22Rv1 (cell line): ENCODE data around the gene SLCO1A2.
"Not testable (repeated sequence)": the region's sequence is repeated elsewhere in the genome, so short reads cannot be mapped to it uniquely, and the experiment has no call there.

ENCODE experiments used
- H3K27ac ChIP-seq: fragments of 450-650 bp; 2 replicates; pipeline ENCODE4 v1.5.1; 2017
- ZFX ChIP-seq: fragments of 450-650 bp; IDR thresholded peaks from 2 replicates; pipeline ENCODE4 v1.6.1; 2017; ENCODE audit warnings: antibody characterized with exemption, borderline replicate concordance
- TF ChIP-seq, protein P1 (sequence below): fragments of 450-650 bp; IDR thresholded peaks from 2 replicates; pipeline ENCODE4 v1.5.1; 2017; ENCODE audit warnings: mild to moderate bottlenecking

SLCO1A2 gene, protein sequence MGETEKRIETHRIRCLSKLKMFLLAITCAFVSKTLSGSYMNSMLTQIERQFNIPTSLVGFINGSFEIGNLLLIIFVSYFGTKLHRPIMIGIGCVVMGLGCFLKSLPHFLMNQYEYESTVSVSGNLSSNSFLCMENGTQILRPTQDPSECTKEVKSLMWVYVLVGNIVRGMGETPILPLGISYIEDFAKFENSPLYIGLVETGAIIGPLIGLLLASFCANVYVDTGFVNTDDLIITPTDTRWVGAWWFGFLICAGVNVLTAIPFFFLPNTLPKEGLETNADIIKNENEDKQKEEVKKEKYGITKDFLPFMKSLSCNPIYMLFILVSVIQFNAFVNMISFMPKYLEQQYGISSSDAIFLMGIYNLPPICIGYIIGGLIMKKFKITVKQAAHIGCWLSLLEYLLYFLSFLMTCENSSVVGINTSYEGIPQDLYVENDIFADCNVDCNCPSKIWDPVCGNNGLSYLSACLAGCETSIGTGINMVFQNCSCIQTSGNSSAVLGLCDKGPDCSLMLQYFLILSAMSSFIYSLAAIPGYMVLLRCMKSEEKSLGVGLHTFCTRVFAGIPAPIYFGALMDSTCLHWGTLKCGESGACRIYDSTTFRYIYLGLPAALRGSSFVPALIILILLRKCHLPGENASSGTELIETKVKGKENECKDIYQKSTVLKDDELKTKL

GRCh38 chr12:21334771-21335325, at the start of gene SLCO1A2:
Gene SLCO1A2 (minus strand): TSS chr12:21334917. CDS start chr12:21334647, 270 bp downstream.
- no peak within 1 kb of the TSS for H3K27ac ChIP-seq
- TF ChIP-seq, protein P1, sequence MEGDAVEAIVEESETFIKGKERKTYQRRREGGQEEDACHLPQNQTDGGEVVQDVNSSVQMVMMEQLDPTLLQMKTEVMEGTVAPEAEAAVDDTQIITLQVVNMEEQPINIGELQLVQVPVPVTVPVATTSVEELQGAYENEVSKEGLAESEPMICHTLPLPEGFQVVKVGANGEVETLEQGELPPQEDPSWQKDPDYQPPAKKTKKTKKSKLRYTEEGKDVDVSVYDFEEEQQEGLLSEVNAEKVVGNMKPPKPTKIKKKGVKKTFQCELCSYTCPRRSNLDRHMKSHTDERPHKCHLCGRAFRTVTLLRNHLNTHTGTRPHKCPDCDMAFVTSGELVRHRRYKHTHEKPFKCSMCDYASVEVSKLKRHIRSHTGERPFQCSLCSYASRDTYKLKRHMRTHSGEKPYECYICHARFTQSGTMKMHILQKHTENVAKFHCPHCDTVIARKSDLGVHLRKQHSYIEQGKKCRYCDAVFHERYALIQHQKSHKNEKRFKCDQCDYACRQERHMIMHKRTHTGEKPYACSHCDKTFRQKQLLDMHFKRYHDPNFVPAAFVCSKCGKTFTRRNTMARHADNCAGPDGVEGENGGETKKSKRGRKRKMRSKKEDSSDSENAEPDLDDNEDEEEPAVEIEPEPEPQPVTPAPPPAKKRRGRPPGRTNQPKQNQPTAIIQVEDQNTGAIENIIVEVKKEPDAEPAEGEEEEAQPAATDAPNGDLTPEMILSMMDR: no peak
- TF ChIP-seq ZFX: no peak

- H3K27ac ChIP-seq: no peak overlapping the region
- no peak for TF ChIP-seq ZFX
- TF ChIP-seq, protein P1: no peak
Measured at GRCh38 chr12:21384261-21384660, 49.5 kb upstream of the SLCO1A2 start.

- not testable (repeated sequence) for H3K27ac ChIP-seq
Measured at GRCh38 chr12:21381320-21381719, 46.6 kb upstream of the SLCO1A2 start.

DNA sequence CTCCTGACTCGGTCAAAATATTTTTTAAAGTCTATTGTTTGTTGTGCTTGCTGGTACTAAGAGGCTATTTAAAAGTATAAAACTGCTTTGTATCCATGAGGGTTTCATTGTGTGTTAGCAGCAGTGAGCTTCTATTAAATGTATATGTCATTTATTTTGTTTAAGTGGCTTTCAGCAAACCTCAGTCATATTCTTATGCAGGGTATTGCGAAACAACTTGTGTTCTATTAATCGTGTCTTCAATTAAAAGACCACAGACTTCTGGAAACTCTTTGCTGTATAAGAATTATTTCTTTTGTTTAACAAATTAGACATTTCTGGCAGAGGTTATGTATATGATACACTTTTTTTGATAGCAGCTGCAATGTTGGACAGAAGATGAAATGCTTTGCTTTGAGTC, 44.5 kb upstream of the SLCO1A2 start:
- TF ChIP-seq, protein P1: no peak
- no peak for TF ChIP-seq ZFX
- no peak overlapping the region for H3K27ac ChIP-seq

DNA sequence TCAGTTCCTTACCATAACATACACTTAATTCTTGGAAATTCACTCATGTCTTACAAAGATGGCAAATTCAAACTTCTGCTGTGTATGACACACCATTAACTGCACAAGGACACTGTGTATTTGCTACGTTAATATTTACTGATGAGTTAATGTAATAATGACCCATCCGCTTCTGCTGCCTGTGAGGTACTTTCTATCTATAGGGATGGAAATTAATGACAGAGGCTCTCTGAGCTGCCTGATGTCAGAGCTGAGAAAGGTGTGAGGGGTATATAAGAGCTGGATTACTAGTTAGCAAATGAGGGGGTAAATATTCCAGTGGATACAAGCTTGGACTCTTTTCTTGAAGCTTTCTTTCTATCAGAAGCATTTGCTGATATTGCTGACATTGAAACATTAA, 37.9 kb upstream of the SLCO1A2 start, which contains the start of gene IAPP:
Gene IAPP (plus strand): TSS at position 301 of the 400 bp plus-strand sequence. CDS start 450 bp downstream, outside the sequence.
- TF ChIP-seq, protein P1: no peak
- no peak for TF ChIP-seq ZFX
- H3K27ac ChIP-seq: no peak within 1 kb of the TSS

DNA sequence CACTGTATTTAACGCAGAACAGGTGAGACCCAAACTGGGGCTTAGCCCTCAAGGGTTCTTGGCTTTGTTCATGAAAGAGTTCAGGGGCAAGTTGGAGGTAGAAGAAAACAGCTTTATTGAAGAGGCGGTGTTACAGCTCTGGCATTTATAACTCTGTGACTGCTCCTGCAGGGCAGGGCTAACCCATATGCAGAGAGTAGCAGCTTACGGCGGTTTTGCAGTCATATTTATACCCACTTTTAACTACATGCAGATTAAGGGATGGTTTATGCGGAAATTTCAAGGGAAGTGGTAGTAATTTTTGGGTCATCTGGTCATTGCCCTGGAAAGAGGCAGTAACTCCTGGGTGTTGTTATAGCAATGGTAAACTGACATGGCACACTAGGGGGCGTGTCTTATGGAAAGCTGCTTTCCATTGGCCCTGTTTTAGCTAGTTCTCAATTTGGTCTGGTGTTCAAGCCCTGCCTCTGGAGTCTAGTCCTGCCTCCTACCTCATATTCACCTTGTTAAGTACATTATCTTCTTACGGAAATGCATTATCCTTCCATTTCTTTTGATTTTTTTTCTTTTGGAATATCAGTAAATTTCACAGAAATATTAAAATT, 36.2 kb upstream of the SLCO1A2 start:
- no peak for TF ChIP-seq ZFX
- TF ChIP-seq, protein P1: no peak; the same call in 1 of the 2 replicates
- no peak overlapping the region for H3K27ac ChIP-seq

DNA sequence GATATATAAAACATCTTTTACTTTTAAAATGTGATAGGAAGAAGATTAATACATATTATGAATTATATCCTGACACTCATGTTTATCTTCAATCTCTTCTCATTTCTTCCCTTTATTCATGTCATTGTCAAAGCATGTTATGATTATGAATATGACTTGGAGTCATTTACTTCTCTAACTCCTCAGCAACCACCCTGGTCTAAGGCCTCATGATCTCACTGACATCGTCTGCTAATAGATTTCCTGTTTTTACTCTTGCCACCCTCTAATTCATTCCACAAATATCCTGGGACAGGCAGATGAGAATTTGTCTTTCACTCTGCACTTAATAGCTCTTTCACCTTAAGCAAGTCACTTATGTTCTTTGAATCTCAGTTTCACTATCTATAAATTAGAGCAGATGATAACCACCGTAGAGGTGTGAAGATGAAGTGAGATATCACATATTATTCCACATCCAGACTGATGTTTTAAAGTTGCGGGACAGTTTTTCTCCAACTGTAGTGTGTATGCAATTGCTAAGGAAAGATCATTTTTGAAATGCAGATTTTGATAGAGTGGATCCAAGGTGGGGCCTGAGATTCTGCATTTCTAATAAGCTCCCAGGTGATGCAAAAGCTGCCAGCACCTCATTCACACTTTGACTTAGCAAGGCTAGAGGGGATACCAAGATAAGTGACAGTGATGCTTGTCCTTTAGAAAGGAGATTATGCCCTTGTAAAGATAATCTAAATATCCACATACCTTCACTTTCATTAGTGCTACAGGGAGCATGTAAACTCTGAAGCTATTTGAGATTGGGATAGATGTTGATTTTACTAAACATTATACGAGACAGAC, 34.6 kb upstream of the SLCO1A2 start:
- no peak overlapping the region for H3K27ac ChIP-seq
- TF ChIP-seq ZFX: no peak
- TF ChIP-seq, protein P1: no peak

- not testable (repeated sequence) for H3K27ac ChIP-seq
Measured at GRCh38 chr12:21360632-21361031, 25.9 kb upstream of the SLCO1A2 start.
